HepG2 (cell line): ENCODE data around the gene PSMD12. TPM values are rescaled to one million over a fixed set of nuclear protein-coding genes. Genes with fewer than 3 reads are reported as not detected.

ENCODE experiments used
- ASH2L ChIP-seq: fragments of 300-600, 200-600 bp; sonication (generic); IDR thresholded peaks from 2 replicates; pipeline ENCODE4 v1.7.0; 2017; ENCODE audit warnings: low read depth, mild to moderate bottlenecking, moderate library complexity, mixed read lengths, low read length; ENCODE audit not compliant: insufficient read length
- BRCA1 ChIP-seq: sonication (generic); formaldehyde crosslinking; IDR thresholded peaks from 2 replicates; pipeline ENCODE4 v1.4.0; 2020; ENCODE audit warnings: missing genetic modification reagents
- EHMT2 ChIP-seq: fragments of 200-600 bp; sonication (generic); IDR thresholded peaks from 2 replicates; pipeline ENCODE4 v1.7.0; 2017; ENCODE audit warnings: antibody characterized with exemption, low read depth, low read length, borderline replicate concordance
- HNF1B ChIP-seq: sonication (generic); formaldehyde crosslinking; IDR thresholded peaks from 2 replicates; pipeline ENCODE4 v1.5.1; 2020; ENCODE audit warnings: mild to moderate bottlenecking, moderate library complexity, missing genetic modification reagents
- NBN ChIP-seq: fragments of 450-650 bp; conservative IDR thresholded peaks from 2 replicates; pipeline ENCODE4 v1.6.1; 2017
- NFATC3 ChIP-seq: sonication (generic); formaldehyde crosslinking; IDR thresholded peaks from 2 replicates; pipeline ENCODE4 v1.5.1; 2020; ENCODE audit warnings: mild to moderate bottlenecking, missing genetic modification reagents
- NFE2 ChIP-seq: sonication (generic); formaldehyde crosslinking; IDR thresholded peaks from 2 replicates; pipeline ENCODE4 v1.4.0; 2020; ENCODE audit warnings: missing genetic modification reagents
- NPAS2 ChIP-seq: sonication (generic); formaldehyde crosslinking; IDR thresholded peaks from 2 replicates; pipeline ENCODE4 v1.8.0; 2022; ENCODE audit warnings: mild to moderate bottlenecking, missing genetic modification reagents, borderline replicate concordance
- NRL ChIP-seq: sonication (generic); formaldehyde crosslinking; IDR thresholded peaks from 2 replicates; pipeline ENCODE4 v1.5.0; 2020; ENCODE audit warnings: missing genetic modification reagents, mild to moderate bottlenecking, moderate library complexity, borderline replicate concordance
- PAF1 ChIP-seq: IDR thresholded peaks from 2 replicates; pipeline ENCODE4 v1.6.1; 2016; ENCODE audit warnings: missing genetic modification reagents, missing compliant biosample characterization
- PRMT3 ChIP-seq: sonication (generic); formaldehyde crosslinking; IDR thresholded peaks from 2 replicates; pipeline ENCODE4 v1.8.1; 2022; ENCODE audit warnings: low read depth, mild to moderate bottlenecking, moderate library complexity, missing genetic modification reagents, borderline replicate concordance
- RBAK ChIP-seq: sonication (generic); formaldehyde crosslinking; IDR thresholded peaks from 2 replicates; pipeline ENCODE4 v1.5.1; 2020; ENCODE audit warnings: mild to moderate bottlenecking, missing genetic modification reagents
- TEAD2 ChIP-seq: sonication (generic); formaldehyde crosslinking; IDR thresholded peaks from 2 replicates; pipeline ENCODE4 v1.9.0; 2021; ENCODE audit warnings: missing genetic modification reagents
- ZBED4 ChIP-seq: sonication (generic); formaldehyde crosslinking; IDR thresholded peaks from 2 replicates; pipeline ENCODE4 v1.4.0; 2020; ENCODE audit warnings: missing genetic modification reagents, borderline replicate concordance
- ZNF263 ChIP-seq: sonication (generic); formaldehyde crosslinking; IDR thresholded peaks from 2 replicates; pipeline ENCODE4 v1.4.0; 2020; ENCODE audit warnings: missing genetic modification reagents
- ZNF557 ChIP-seq: sonication (generic); formaldehyde crosslinking; IDR thresholded peaks from 2 replicates; pipeline ENCODE4 v1.4.0; 2020; ENCODE audit warnings: missing genetic modification reagents
- polyA plus RNA-seq, 8 experiments: library from polyadenylated mRNA; depleted of rRNA in 3 of 8; stranded (reverse) in 7 of 8; unstranded in 1 of 8; fragments of >200 nt; fragmentation: Illumina TruSeq in 4 of 8; extraction: Trizol in 4 of 8; gene quantifications; 2 replicates each; pipeline versions ENCODE4 v1.2.1 to v1.2.3, GENCODE V29; 2011 to 2016; ENCODE audit warnings: low read depth in 4 of 8, missing spikeins in 1 of 8, mixed read lengths in 1 of 8; ENCODE audit not compliant: insufficient read depth in 1 of 8
- total RNA-seq, 5 experiments: library from RNA; depleted of rRNA; stranded (reverse); fragments of >200 nt; fragmentation: Illumina TruSeq; extraction: Trizol; gene quantifications; 2 replicates each; pipeline ENCODE4 v1.2.3, GENCODE V29; 2016; ENCODE audit warnings: low read depth in 1 of 5
- TF ChIP-seq, protein P1 (sequence below): sonication (generic); formaldehyde crosslinking; IDR thresholded peaks from 2 replicates; pipeline ENCODE4 v1.4.0; 2020; ENCODE audit warnings: missing genetic modification reagents

PSMD12 gene
- total and polyA plus RNA-seq, 2 of the 13 experiments (the other 11 are each of a cell fraction or from before 2014, with no cell fraction given): 27.4 to 71.7 TPM

GRCh38 chr17:67366193-67367157 lies at the start of gene PSMD12 (continued):
- peak; percentile 60; the same call in 1 of the 2 replicates for TF ChIP-seq ZBED4 (CRISPR knock-in tag)
- TF ChIP-seq NFE2: peak; percentile 60; the same call in 1 of the 2 replicates
- TF ChIP-seq RBAK (CRISPR knock-in tag): peak; percentile 66; the same call in 1 of the 2 replicates
- TF ChIP-seq TEAD2 (CRISPR knock-in tag): no peak
- TF ChIP-seq ZNF263 (CRISPR knock-in tag): peak; percentile 54; the same call in 1 of the 2 replicates
- TF ChIP-seq HNF1B: peak; percentile 87
- TF ChIP-seq, protein P1, sequence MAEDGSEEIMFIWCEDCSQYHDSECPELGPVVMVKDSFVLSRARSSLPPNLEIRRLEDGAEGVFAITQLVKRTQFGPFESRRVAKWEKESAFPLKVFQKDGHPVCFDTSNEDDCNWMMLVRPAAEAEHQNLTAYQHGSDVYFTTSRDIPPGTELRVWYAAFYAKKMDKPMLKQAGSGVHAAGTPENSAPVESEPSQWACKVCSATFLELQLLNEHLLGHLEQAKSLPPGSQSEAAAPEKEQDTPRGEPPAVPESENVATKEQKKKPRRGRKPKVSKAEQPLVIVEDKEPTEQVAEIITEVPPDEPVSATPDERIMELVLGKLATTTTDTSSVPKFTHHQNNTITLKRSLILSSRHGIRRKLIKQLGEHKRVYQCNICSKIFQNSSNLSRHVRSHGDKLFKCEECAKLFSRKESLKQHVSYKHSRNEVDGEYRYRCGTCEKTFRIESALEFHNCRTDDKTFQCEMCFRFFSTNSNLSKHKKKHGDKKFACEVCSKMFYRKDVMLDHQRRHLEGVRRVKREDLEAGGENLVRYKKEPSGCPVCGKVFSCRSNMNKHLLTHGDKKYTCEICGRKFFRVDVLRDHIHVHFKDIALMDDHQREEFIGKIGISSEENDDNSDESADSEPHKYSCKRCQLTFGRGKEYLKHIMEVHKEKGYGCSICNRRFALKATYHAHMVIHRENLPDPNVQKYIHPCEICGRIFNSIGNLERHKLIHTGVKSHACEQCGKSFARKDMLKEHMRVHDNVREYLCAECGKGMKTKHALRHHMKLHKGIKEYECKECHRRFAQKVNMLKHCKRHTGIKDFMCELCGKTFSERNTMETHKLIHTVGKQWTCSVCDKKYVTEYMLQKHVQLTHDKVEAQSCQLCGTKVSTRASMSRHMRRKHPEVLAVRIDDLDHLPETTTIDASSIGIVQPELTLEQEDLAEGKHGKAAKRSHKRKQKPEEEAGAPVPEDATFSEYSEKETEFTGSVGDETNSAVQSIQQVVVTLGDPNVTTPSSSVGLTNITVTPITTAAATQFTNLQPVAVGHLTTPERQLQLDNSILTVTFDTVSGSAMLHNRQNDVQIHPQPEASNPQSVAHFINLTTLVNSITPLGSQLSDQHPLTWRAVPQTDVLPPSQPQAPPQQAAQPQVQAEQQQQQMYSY: no peak
- no peak for TF ChIP-seq PAF1
- no peak for TF ChIP-seq NPAS2 (CRISPR knock-in tag)
- TF ChIP-seq NBN: no peak
- peak; percentile 98 for TF ChIP-seq ASH2L
- TF ChIP-seq NRL: peak; percentile 98; the same call in 1 of the 2 replicates
- no peak for TF ChIP-seq EHMT2
- no peak for TF ChIP-seq PRMT3 (CRISPR knock-in tag)
- TF ChIP-seq BRCA1: 0 out of 2 replicates have a peak, but pooled peaks have one; percentile 38
- TF ChIP-seq ZNF557 (CRISPR knock-in tag): no peak
- TF ChIP-seq NFATC3 (CRISPR knock-in tag): no peak
